Naive thymus-derived CD4-positive, alpha-beta T cell (primary cell): ENCODE results near the gene VAT1L. TPM values are rescaled to one million over a fixed set of nuclear protein-coding genes. Genes with fewer than 3 reads are reported as not detected.

Experiments
- ATAC-seq: fragments of 150-1000 bp; cut with Tn5 transposase; 2 replicates; pipeline ENCODE4 v1.10.0; 2021; ENCODE audit warnings: mild to moderate bottlenecking, moderate library complexity
- CTCF ChIA-PET: fragments of 350-600 bp; sonication (Branson Sonifier 250); formaldehyde crosslinking; loops from one replicate; lab custom pipeline; 2021; ENCODE audit warnings: antibody characterized with exemption; lab: Charles Lee
- POLR2A ChIA-PET: fragments of 350-600 bp; sonication (Branson Sonifier 250); formaldehyde crosslinking; loops from one replicate; lab custom pipeline; 2021; ENCODE audit warnings: antibody characterized with exemption, inconsistent platforms; lab: Charles Lee
- DNase-seq, 9 donors: peaks; one replicate each; pipeline versions ENCODE4 v3.0.0 to v3.0.0-alpha.2; 2020 to 2022; ENCODE audit warnings: mixed read lengths in 1 of 9
- H3K27ac ChIP-seq: one replicate; pipeline ENCODE4 v1.7.0; 2013; ENCODE audit warnings: mild to moderate bottlenecking, low read depth, low read length, moderate library complexity
- H3K27me3 ChIP-seq, 2 donors: one replicate each; pipeline ENCODE4 v1.7.0; 2013; ENCODE audit warnings: low read length in 2 of 2, mild to moderate bottlenecking in 2 of 2, moderate library complexity in 2 of 2; ENCODE audit not compliant: control insufficient read depth in 2 of 2, insufficient read depth in 2 of 2
- H3K36me3 ChIP-seq, 3 experiments: 1 replicate in 2 of 3; 2 replicates in 1 of 3; pipeline ENCODE4 v1.7.0; 2013; ENCODE audit warnings: low read length in 3 of 3, mild to moderate bottlenecking in 3 of 3, moderate library complexity in 1 of 3; ENCODE audit not compliant: insufficient read depth in 3 of 3, control insufficient read depth in 2 of 3
- H3K4me1 ChIP-seq, 2 donors: one replicate each; pipeline ENCODE4 v1.7.0; 2013; ENCODE audit warnings: low read length in 2 of 2, mild to moderate bottlenecking in 2 of 2, moderate library complexity in 1 of 2; ENCODE audit not compliant: control insufficient read depth in 2 of 2, insufficient read depth in 2 of 2
- H3K4me3 ChIP-seq: 2 replicates; pipeline ENCODE4 v1.7.0; 2013; ENCODE audit warnings: mild to moderate bottlenecking, low read length
- H3K9me3 ChIP-seq, 3 experiments: 1 replicate in 2 of 3; 2 replicates in 1 of 3; pipeline ENCODE4 v1.7.0; 2013; ENCODE audit warnings: low read length in 3 of 3; ENCODE audit not compliant: control insufficient read depth in 2 of 3
- H3K27ac Mint-ChIP-seq, 9 donors: one replicate each; pipeline ENCODE4 v1.8.0; 2020 to 2022; ENCODE audit warnings: mixed read lengths in 9 of 9, mild to moderate bottlenecking in 8 of 9, moderate library complexity in 5 of 9, inconsistent platforms in 2 of 9
- H3K27me3 Mint-ChIP-seq, 5 donors: one replicate each; pipeline ENCODE4 v1.8.0; 2021 to 2022; ENCODE audit warnings: mixed read lengths in 5 of 5, mild to moderate bottlenecking in 1 of 5
- H3K36me3 Mint-ChIP-seq, 5 donors: one replicate each; pipeline ENCODE4 v1.8.0; 2020 to 2022; ENCODE audit warnings: mixed read lengths in 5 of 5, mild to moderate bottlenecking in 3 of 5, inconsistent platforms in 1 of 5
- H3K4me1 Mint-ChIP-seq, 7 donors: one replicate each; pipeline ENCODE4 v1.8.0; 2020 to 2022; ENCODE audit warnings: mixed read lengths in 7 of 7, mild to moderate bottlenecking in 3 of 7, inconsistent platforms in 1 of 7
- H3K4me3 Mint-ChIP-seq, 10 donors: one replicate each; pipeline ENCODE4 v1.8.0; 2020 to 2022; ENCODE audit warnings: mild to moderate bottlenecking in 10 of 10, mixed read lengths in 10 of 10, moderate library complexity in 6 of 10, inconsistent platforms in 2 of 10
- H3K9me3 Mint-ChIP-seq, 11 donors: one replicate each; pipeline ENCODE4 v1.8.0; 2020 to 2022; ENCODE audit warnings: mixed read lengths in 11 of 11, mild to moderate bottlenecking in 4 of 11, inconsistent platforms in 1 of 11, moderate library complexity in 1 of 11
- intact Hi-C, 2 donors: fragments of 100-400 bp; cut with micrococcal nuclease; formaldehyde crosslinking; loops; one replicate each; pipeline ENCODE4 v1.15.1; 2023
- polyA plus RNA-seq, 2 donors: library from polyadenylated mRNA; unstranded; fragments of 300-500 nt; fragmentation: Illumina TruSeq; gene quantifications; one replicate each; pipeline ENCODE4 v1.2.3, GENCODE V29; 2021
- total RNA-seq, 6 experiments: library from RNA in 5 of 6; stranded (reverse) in 5 of 6; gene quantifications; 1 replicate in 5 of 6; 2 replicates in 1 of 6; pipeline ENCODE4 v1.2.3 and lab custom pipeline; 2021 to 2026

The VAT1L gene
- total and polyA plus RNA-seq, 7 experiments from 2014 or later, result not detected

- intact Hi-C loops, result no loop called here
Observed at GRCh38 chr16:77975942-77976341, 187.6 kb downstream of the VAT1L start.

GRCh38 chr16:77977339-77977738 lies 189.0 kb downstream of the VAT1L start:
- Mint-ChIP-seq H3K27me3 (peaks cover 0 to 23% (median 10%) of the 10 kb centered on the region in 5 donors), H3K36me3 (no peaks in the 10 kb centered on the region), H3K4me1 (no peaks in the 10 kb centered on the region), H3K4me3 (no peak overlapping the region), H3K9me3 (peaks cover 0 to 2% (median 0%) of the 10 kb centered on the region in 11 donors), H3K27ac (no peak overlapping the region)
- no peak for ATAC-seq
- Histone ChIP-seq H3K9me3 (no peaks in the 10 kb centered on the region), H3K4me1 (no peaks in the 10 kb centered on the region), H3K4me3 (no peak overlapping the region), H3K27ac (no peak overlapping the region), H3K36me3 (no peaks in the 10 kb centered on the region), H3K27me3 (no peaks in the 10 kb centered on the region)
- CTCF ChIA-PET, result interaction anchor here (0.7 kb wide), 1 partner anchor 27 kb away, joined by 3 read pairs; no protein-coding TSS in a partner anchor
- DNase-seq, result no peak
- POLR2A ChIA-PET, result no interaction called here
- intact Hi-C loops, result no loop called here

More at GRCh38 chr16:77975942-77976341, 187.6 kb downstream of the VAT1L start:
- no peak overlapping the region for H3K27ac ChIP-seq
- no peaks in the 10 kb centered on the region for H3K36me3 ChIP-seq
- ATAC-seq (no peak), DNase-seq (no peak)
- H3K27me3 Mint-ChIP-seq, result peaks cover 0 to 23% (median 13%) of the 10 kb centered on the region in 5 donors
- no peaks in the 10 kb centered on the region for H3K9me3 ChIP-seq
- ChIA-PET POLR2A (no interaction called here), CTCF (no interaction called here)
- H3K27me3 ChIP-seq, result no peaks in the 10 kb centered on the region
- no peak overlapping the region for H3K27ac Mint-ChIP-seq
- no peaks in the 10 kb centered on the region for H3K4me1 ChIP-seq
- H3K4me1 Mint-ChIP-seq, result no peaks in the 10 kb centered on the region
- no peak overlapping the region for H3K4me3 ChIP-seq
- no peak overlapping the region for H3K4me3 Mint-ChIP-seq
- no peaks in the 10 kb centered on the region for H3K36me3 Mint-ChIP-seq
- peaks cover 0 to 2% (median 0%) of the 10 kb centered on the region in 11 donors for H3K9me3 Mint-ChIP-seq

GRCh38 chr16:77985111-77985510 lies 196.7 kb downstream of the VAT1L start:
- Histone ChIP-seq H3K36me3 (no peaks in the 10 kb centered on the region), H3K27ac (no peak overlapping the region), H3K9me3 (no peaks in the 10 kb centered on the region), H3K4me1 (no peaks in the 10 kb centered on the region), H3K27me3 (no peaks in the 10 kb centered on the region), H3K4me3 (no peak overlapping the region)
- intact Hi-C loops, result loop anchor here in 1 of 2 donors (5.0 kb wide), 1 partner anchor 203 kb away; no protein-coding TSS in a partner anchor
- ATAC-seq, result no peak
- no peak for DNase-seq
- Mint-ChIP-seq H3K9me3 (no peaks in the 10 kb centered on the region), H3K4me3 (no peak overlapping the region), H3K36me3 (no peaks in the 10 kb centered on the region), H3K27me3 (peaks cover 0 to 31% (median 15%) of the 10 kb centered on the region in 5 donors), H3K4me1 (no peaks in the 10 kb centered on the region), H3K27ac (no peak overlapping the region)
- ChIA-PET POLR2A (no interaction called here), CTCF (no interaction called here)

- H3K27me3 Mint-ChIP-seq, result peaks cover 0 to 36% (median 15%) of the 10 kb centered on the region in 5 donors
- no peaks in the 10 kb centered on the region for H3K36me3 Mint-ChIP-seq
- H3K27ac Mint-ChIP-seq, result no peak overlapping the region
- ATAC-seq (no peak), DNase-seq (no peak)
- no peaks in the 10 kb centered on the region for H3K4me1 Mint-ChIP-seq
- Histone ChIP-seq H3K27me3 (no peaks in the 10 kb centered on the region), H3K4me3 (no peak overlapping the region), H3K36me3 (no peaks in the 10 kb centered on the region), H3K9me3 (no peaks in the 10 kb centered on the region), H3K27ac (no peak overlapping the region), H3K4me1 (no peaks in the 10 kb centered on the region)
- ChIA-PET CTCF (no interaction called here), POLR2A (no interaction called here)
- H3K4me3 Mint-ChIP-seq, result no peak overlapping the region
- intact Hi-C loops, result loop anchor here in 1 of 2 donors (5.0 kb wide), 1 partner anchor 204 kb away; no protein-coding TSS in a partner anchor
- no peaks in the 10 kb centered on the region for H3K9me3 Mint-ChIP-seq
Observed at GRCh38 chr16:77986011-77986740, 197.8 kb downstream of the VAT1L start.

- no peaks in the 10 kb centered on the region for H3K36me3 ChIP-seq
- intact Hi-C loops, result loop anchor here in 1 of 2 donors (5.0 kb wide), 1 partner anchor 206 kb away; no protein-coding TSS in a partner anchor
- no peak overlapping the region for H3K4me3 ChIP-seq
- Mint-ChIP-seq H3K4me1 (peaks cover 0 to 3% (median 0%) of the 10 kb centered on the region in 7 donors), H3K9me3 (peaks cover 0 to 3% (median 0%) of the 10 kb centered on the region in 11 donors), H3K4me3 (no peak overlapping the region), H3K27ac (no peak overlapping the region), H3K27me3 (peaks cover 3 to 38% (median 15%) of the 10 kb centered on the region in 5 donors), H3K36me3 (peaks cover 0 to 3% (median 0%) of the 10 kb centered on the region in 5 donors)
- ATAC-seq (no peak), DNase-seq (no peak)
- no peaks in the 10 kb centered on the region for H3K27me3 ChIP-seq
- no peaks in the 10 kb centered on the region for H3K4me1 ChIP-seq
- CTCF ChIA-PET, result interaction anchor here (0.5 kb wide), 1 partner anchor 56 kb away, joined by 4 read pairs; no protein-coding TSS in a partner anchor
- H3K27ac ChIP-seq, result no peak overlapping the region
- H3K9me3 ChIP-seq, result no peaks in the 10 kb centered on the region
- POLR2A ChIA-PET, result no interaction called here
Observed at GRCh38 chr16:77987810-77988209, 199.4 kb downstream of the VAT1L start.

- H3K27me3 ChIP-seq, result no peaks in the 10 kb centered on the region
- ChIA-PET POLR2A (no interaction called here), CTCF (no interaction called here)
- Mint-ChIP-seq H3K27me3 (peaks cover 3 to 29% (median 14%) of the 10 kb centered on the region in 5 donors), H3K4me1 (peaks cover 0 to 3% (median 0%) of the 10 kb centered on the region in 7 donors), H3K4me3 (no peak overlapping the region), H3K27ac (no peak overlapping the region), H3K9me3 (peaks cover 0 to 6% (median 0%) of the 10 kb centered on the region in 11 donors), H3K36me3 (peaks cover 0 to 3% (median 0%) of the 10 kb centered on the region in 5 donors)
- no peak overlapping the region for H3K4me3 ChIP-seq
- intact Hi-C loops, result loop anchor here in 1 of 2 donors (5.0 kb wide), 1 partner anchor 208 kb away; no protein-coding TSS in a partner anchor
- no peaks in the 10 kb centered on the region for H3K36me3 ChIP-seq
- ATAC-seq, result no peak
- no peaks in the 10 kb centered on the region for H3K9me3 ChIP-seq
- H3K4me1 ChIP-seq, result no peaks in the 10 kb centered on the region
- H3K27ac ChIP-seq, result no peak overlapping the region
- DNase-seq, result no peak
Observed at GRCh38 chr16:77989846-77990245, 201.5 kb downstream of the VAT1L start.
